Neuron (in vitro differentiated cells): ENCODE measurements around the gene KLHL29.

ENCODE experiments used
- H2AFZ ChIP-seq: one replicate; pipeline ENCODE4 v1.6.1; 2013; ENCODE audit warnings: low read depth, mild to moderate bottlenecking, inconsistent platforms, low read length, moderate library complexity
- H3K27me3 ChIP-seq: one replicate; pipeline ENCODE4 v1.6.1; 2013; ENCODE audit warnings: low read length; ENCODE audit not compliant: insufficient read depth
- H3K36me3 ChIP-seq: one replicate; pipeline ENCODE4 v1.6.1; 2013; ENCODE audit warnings: low read length; ENCODE audit not compliant: insufficient read depth
- H3K4me1 ChIP-seq: one replicate; pipeline ENCODE4 v1.6.1; 2013; ENCODE audit warnings: low read length; ENCODE audit not compliant: insufficient read depth
- H3K4me3 ChIP-seq: 2 replicates; pipeline ENCODE4 v1.5.1; 2013; ENCODE audit warnings: mild to moderate bottlenecking, low read length, moderate library complexity
- H3K9me3 ChIP-seq: one replicate; pipeline ENCODE4 v1.6.1; 2013; ENCODE audit warnings: low read length

KLHL29 gene

GRCh38 chr2:23355001-23355400, 30.0 kb upstream of the KLHL29 start:
- H2AFZ ChIP-seq: no peak overlapping the region
- no peak overlapping the region for H3K4me3 ChIP-seq
- H3K36me3 ChIP-seq: no peaks in the 10 kb centered on the region
- no peaks in the 10 kb centered on the region for H3K27me3 ChIP-seq
- peaks cover 11% of the 10 kb centered on the region for H3K4me1 ChIP-seq
- no peaks in the 10 kb centered on the region for H3K9me3 ChIP-seq

- Histone ChIP-seq H3K36me3 (no peaks in the 10 kb centered on the region), H3K9me3 (no peaks in the 10 kb centered on the region), H2AFZ (no peak overlapping the region), H3K27me3 (no peaks in the 10 kb centered on the region), H3K4me1 (no peaks in the 10 kb centered on the region), H3K4me3 (no peak overlapping the region)
Measured at GRCh38 chr2:23356711-23357110, 28.3 kb upstream of the KLHL29 start.

GRCh38 chr2:23359631-23360567, 25.1 kb upstream of the KLHL29 start:
- Histone ChIP-seq H3K9me3 (no peaks in the 10 kb centered on the region), H3K4me3 (no peak overlapping the region), H2AFZ (no peak overlapping the region), H3K36me3 (no peaks in the 10 kb centered on the region), H3K4me1 (no peaks in the 10 kb centered on the region), H3K27me3 (peaks cover 8% of the 10 kb centered on the region)

GRCh38 chr2:23360571-23361125, 24.3 kb upstream of the KLHL29 start:
- no peak overlapping the region for H2AFZ ChIP-seq
- H3K9me3 ChIP-seq: no peaks in the 10 kb centered on the region
- H3K27me3 ChIP-seq: peaks cover 8% of the 10 kb centered on the region
- H3K4me3 ChIP-seq: no peak overlapping the region
- H3K36me3 ChIP-seq: no peaks in the 10 kb centered on the region
- no peaks in the 10 kb centered on the region for H3K4me1 ChIP-seq

- no peaks in the 10 kb centered on the region for H3K36me3 ChIP-seq
- no peaks in the 10 kb centered on the region for H3K4me1 ChIP-seq
- H3K4me3 ChIP-seq: no peak overlapping the region
- H3K27me3 ChIP-seq: peaks cover 8% of the 10 kb centered on the region
- H2AFZ ChIP-seq: no peak overlapping the region
- H3K9me3 ChIP-seq: no peaks in the 10 kb centered on the region
Measured at GRCh38 chr2:23361152-23361551, 23.8 kb upstream of the KLHL29 start.

GRCh38 chr2:23363268-23363667, 21.7 kb upstream of the KLHL29 start:
- H3K36me3 ChIP-seq: no peaks in the 10 kb centered on the region
- no peak overlapping the region for H3K4me3 ChIP-seq
- H2AFZ ChIP-seq: no peak overlapping the region
- H3K4me1 ChIP-seq: no peaks in the 10 kb centered on the region
- H3K9me3 ChIP-seq: no peaks in the 10 kb centered on the region
- H3K27me3 ChIP-seq: peaks cover 8% of the 10 kb centered on the region

- H3K4me1 ChIP-seq: no peaks in the 10 kb centered on the region
- no peak overlapping the region for H2AFZ ChIP-seq
- no peaks in the 10 kb centered on the region for H3K36me3 ChIP-seq
- H3K4me3 ChIP-seq: no peak overlapping the region
- H3K27me3 ChIP-seq: peaks cover 8% of the 10 kb centered on the region
- no peaks in the 10 kb centered on the region for H3K9me3 ChIP-seq
Measured at GRCh38 chr2:23363831-23364230, 21.1 kb upstream of the KLHL29 start.

- Histone ChIP-seq H3K4me3 (no peak overlapping the region), H3K9me3 (no peaks in the 10 kb centered on the region), H3K4me1 (no peaks in the 10 kb centered on the region), H2AFZ (no peak overlapping the region), H3K36me3 (no peaks in the 10 kb centered on the region), H3K27me3 (peaks cover 8% of the 10 kb centered on the region)
Measured at GRCh38 chr2:23366720-23367119, 18.3 kb upstream of the KLHL29 start.

- no peaks in the 10 kb centered on the region for H3K9me3 ChIP-seq
- no peaks in the 10 kb centered on the region for H3K4me1 ChIP-seq
- H3K36me3 ChIP-seq: no peaks in the 10 kb centered on the region
- no peak overlapping the region for H3K4me3 ChIP-seq
- H2AFZ ChIP-seq: no peak overlapping the region
- no peaks in the 10 kb centered on the region for H3K27me3 ChIP-seq
Measured at GRCh38 chr2:23367760-23368159, 17.2 kb upstream of the KLHL29 start.

GRCh38 chr2:23373666-23374065, 11.3 kb upstream of the KLHL29 start:
- H3K27me3 ChIP-seq: peaks cover 8% of the 10 kb centered on the region
- no peaks in the 10 kb centered on the region for H3K9me3 ChIP-seq
- no peaks in the 10 kb centered on the region for H3K36me3 ChIP-seq
- no peak overlapping the region for H2AFZ ChIP-seq
- H3K4me3 ChIP-seq: no peak overlapping the region
- no peaks in the 10 kb centered on the region for H3K4me1 ChIP-seq

- no peak overlapping the region for H3K4me3 ChIP-seq
Measured at GRCh38 chr2:23375448-23375847, 9.5 kb upstream of the KLHL29 start.

GRCh38 chr2:23376075-23376474, 8.9 kb upstream of the KLHL29 start:
- Histone ChIP-seq H3K27me3 (peaks cover 8% of the 10 kb centered on the region), H2AFZ (no peak overlapping the region), H3K4me3 (no peak overlapping the region), H3K36me3 (no peaks in the 10 kb centered on the region), H3K9me3 (no peaks in the 10 kb centered on the region), H3K4me1 (no peaks in the 10 kb centered on the region)

More at GRCh38 chr2:23375448-23375847, 9.5 kb upstream of the KLHL29 start:
- Histone ChIP-seq H3K27me3 (peaks cover 8% of the 10 kb centered on the region), H3K9me3 (no peaks in the 10 kb centered on the region), H3K36me3 (no peaks in the 10 kb centered on the region), H2AFZ (no peak overlapping the region), H3K4me1 (no peaks in the 10 kb centered on the region)

GRCh38 chr2:23376972-23377371, 8.0 kb upstream of the KLHL29 start:
- peaks cover 8% of the 10 kb centered on the region for H3K27me3 ChIP-seq
- no peak overlapping the region for H2AFZ ChIP-seq
- H3K4me3 ChIP-seq: no peak overlapping the region
- no peaks in the 10 kb centered on the region for H3K36me3 ChIP-seq
- no peaks in the 10 kb centered on the region for H3K9me3 ChIP-seq
- no peaks in the 10 kb centered on the region for H3K4me1 ChIP-seq
